ENCODE data around the gene LOXL4.

DNA sequence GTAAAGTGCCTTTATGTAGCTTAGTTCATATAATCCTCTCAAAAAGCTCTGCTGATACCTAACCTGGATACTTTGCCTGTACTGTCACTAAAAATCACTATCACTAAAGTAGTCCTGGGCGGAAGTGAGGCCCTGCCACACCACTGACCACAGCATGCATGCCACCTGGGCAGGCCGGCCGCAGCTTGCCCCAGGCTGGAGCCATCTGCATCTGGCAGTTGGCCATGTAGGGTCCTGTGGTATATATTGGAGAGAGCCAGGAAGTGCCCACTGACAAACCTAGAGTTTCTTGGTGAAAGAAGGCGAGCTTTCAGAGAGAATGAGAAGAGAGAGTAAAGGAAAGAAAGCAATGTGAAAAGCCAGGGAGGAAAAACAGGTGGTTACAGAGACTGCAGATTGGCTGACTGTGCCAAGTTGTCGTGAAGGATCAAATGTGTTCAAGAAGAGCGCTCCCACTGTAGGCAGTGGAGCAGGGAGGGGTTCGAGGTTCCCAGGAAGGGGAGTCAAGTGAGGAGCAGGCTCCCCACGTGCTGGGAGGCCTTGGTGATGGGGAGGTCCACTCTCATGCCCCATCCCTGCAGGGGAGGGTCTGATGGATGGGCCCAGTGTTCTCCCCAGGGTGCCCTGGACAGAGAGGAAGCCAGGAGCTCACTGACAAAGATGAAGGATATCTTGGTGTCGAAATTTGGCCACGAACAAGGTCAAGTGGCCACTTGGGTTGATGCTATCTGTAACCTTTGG, 13.6 kb downstream of the LOXL4 start:
- TF ChIP-seq, protein P1, sequence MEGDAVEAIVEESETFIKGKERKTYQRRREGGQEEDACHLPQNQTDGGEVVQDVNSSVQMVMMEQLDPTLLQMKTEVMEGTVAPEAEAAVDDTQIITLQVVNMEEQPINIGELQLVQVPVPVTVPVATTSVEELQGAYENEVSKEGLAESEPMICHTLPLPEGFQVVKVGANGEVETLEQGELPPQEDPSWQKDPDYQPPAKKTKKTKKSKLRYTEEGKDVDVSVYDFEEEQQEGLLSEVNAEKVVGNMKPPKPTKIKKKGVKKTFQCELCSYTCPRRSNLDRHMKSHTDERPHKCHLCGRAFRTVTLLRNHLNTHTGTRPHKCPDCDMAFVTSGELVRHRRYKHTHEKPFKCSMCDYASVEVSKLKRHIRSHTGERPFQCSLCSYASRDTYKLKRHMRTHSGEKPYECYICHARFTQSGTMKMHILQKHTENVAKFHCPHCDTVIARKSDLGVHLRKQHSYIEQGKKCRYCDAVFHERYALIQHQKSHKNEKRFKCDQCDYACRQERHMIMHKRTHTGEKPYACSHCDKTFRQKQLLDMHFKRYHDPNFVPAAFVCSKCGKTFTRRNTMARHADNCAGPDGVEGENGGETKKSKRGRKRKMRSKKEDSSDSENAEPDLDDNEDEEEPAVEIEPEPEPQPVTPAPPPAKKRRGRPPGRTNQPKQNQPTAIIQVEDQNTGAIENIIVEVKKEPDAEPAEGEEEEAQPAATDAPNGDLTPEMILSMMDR (IDR thresholded peaks at IDR 0.05) = no peak
- TF ChIP-seq EP300 (IDR thresholded peaks at IDR 0.05) = no peak
